Measurements from ENCODE around the gene MTFR1L. TPM values are rescaled to one million over a fixed set of nuclear protein-coding genes. Genes with fewer than 3 reads are reported as not detected.
A peak's percentile ranks its signal among the peaks of the same experiment; 100 is the strongest.

MTFR1L gene
- total RNA-seq, 1 experiment from 2014 or later, result 32.5 TPM

DNA sequence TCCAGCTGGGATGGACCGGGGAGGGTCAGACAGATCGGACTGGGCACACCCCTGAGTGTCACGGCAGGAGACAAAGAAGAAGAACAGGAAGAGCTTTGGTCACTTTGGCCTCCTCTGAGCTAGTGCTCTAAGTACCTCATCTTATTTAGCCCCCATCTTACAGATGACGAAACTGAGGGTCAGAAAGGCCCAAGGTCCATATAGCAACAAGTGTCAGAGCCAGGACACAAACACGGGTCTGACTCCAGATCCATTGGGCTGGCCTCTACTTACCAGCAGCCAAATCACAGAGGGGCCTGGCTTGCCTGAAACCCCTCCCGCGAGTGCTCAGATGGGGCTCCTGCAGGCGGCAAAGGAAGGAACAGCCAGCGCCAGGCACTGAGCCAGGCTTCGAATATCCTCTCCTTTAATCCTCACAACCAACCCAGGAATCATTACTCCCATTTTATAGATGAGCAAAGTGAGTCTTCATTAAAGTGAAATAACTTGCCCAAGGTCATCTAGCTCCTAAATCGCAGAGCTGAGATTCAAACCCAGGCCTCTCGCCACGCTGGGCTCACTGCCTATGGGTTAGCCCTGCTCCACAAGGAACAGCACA is 45.4 kb upstream of the MTFR1L start:
- H3T11ph ChIP-seq (ENCODE audit: low read length), result no peak overlapping the region
- no peak overlapping the region for H3K18ac ChIP-seq (ENCODE audit: insufficient read length, low read depth, low read length)
- Mint-ChIP-seq H3K36me3 (ENCODE audit: insufficient read depth in 1 of 3, low read depth in 3 of 3) (peaks cover 0 to 2% (median 0%) of the 10 kb centered on the region in 3 experiments; a peak in 2 of 7 replicates), H3K4me3 (no peak overlapping the region), H3K27me3 (ENCODE audit: low read depth) (no peaks in the 10 kb centered on the region), H3K9me3 (no peaks in the 10 kb centered on the region), H3K27ac (peak overlapping the region in 1 of 3 experiments; percentile 10; a peak in 2 of 7 replicates), H3K4me1 (peaks cover 42 to 52% of the 10 kb centered on the region in 2 experiments)
- H4K8ac ChIP-seq (replicated peaks; ENCODE audit: insufficient read length, low read depth, low read length), result no peak overlapping the region
- DNase-seq, result no peak
- H3K79me1 ChIP-seq (ENCODE audit: insufficient read depth, low read depth, low read length, poor library complexity, severe bottlenecking), result no peaks in the 10 kb centered on the region
- no peaks in the 10 kb centered on the region for H3K79me2 ChIP-seq (ENCODE audit: insufficient read depth, low read length)
- no peaks in the 10 kb centered on the region for H3K27me3 ChIP-seq (ENCODE audit: insufficient read depth, low read length)
- no CpG with 5 or more reads among the region's 13 CpGs for WGBS (ENCODE audit: extremely low coverage, insufficient read length, low lambda C conversion rate)
- H2BK12ac ChIP-seq (ENCODE audit: insufficient read length, low read depth, low read length), result no peak overlapping the region
- H2AK5ac ChIP-seq (ENCODE audit: insufficient read length, low read length), result no peak overlapping the region
- H4K91ac ChIP-seq (ENCODE audit: insufficient read length, low read depth, low read length), result no peak overlapping the region
- no peak overlapping the region for H3K4me2 ChIP-seq (ENCODE audit: insufficient read depth, insufficient read length, low read length)
- no peaks in the 10 kb centered on the region for H3K4me1 ChIP-seq (ENCODE audit: insufficient read depth, low read length)
- no peak overlapping the region for H3K56ac ChIP-seq (ENCODE audit: insufficient read length, low read depth, low read length)
- no peak overlapping the region for H3K14ac ChIP-seq (ENCODE audit: insufficient read depth, low read length)
- H3K23me2 ChIP-seq (ENCODE audit: insufficient read length, low read depth, low read length, poor library complexity, severe bottlenecking), result no peaks in the 10 kb centered on the region
- no peak overlapping the region for H4K5ac ChIP-seq (ENCODE audit: insufficient read length, low read depth, low read length)
- no peaks in the 10 kb centered on the region for H4K20me1 ChIP-seq (ENCODE audit: control insufficient read depth, insufficient read depth, insufficient read length)
- H3K9ac ChIP-seq (ENCODE audit: extremely low read depth, insufficient read length, low read length), result no peak overlapping the region
- no peak overlapping the region for H2BK120ac ChIP-seq (ENCODE audit: low read depth, low read length, poor library complexity, severe bottlenecking)
- H3K9me3 ChIP-seq (ENCODE audit: control insufficient read depth, low read depth, low read length), result no peaks in the 10 kb centered on the region
- no peak overlapping the region for H2BK20ac ChIP-seq (ENCODE audit: low read depth, low read length, poor library complexity, severe bottlenecking)
- no peak overlapping the region for H3K27ac ChIP-seq (ENCODE audit: insufficient read length, low read depth, low read length)
- H2AFZ ChIP-seq (ENCODE audit: low read length), result no peak overlapping the region
- H2BK5ac ChIP-seq (ENCODE audit: insufficient read length, low read length), result no peak overlapping the region
- H2BK15ac ChIP-seq (ENCODE audit: low read depth, low read length), result no peak overlapping the region
- H3K4ac ChIP-seq (ENCODE audit: low read depth, low read length), result no peak overlapping the region
- TF ChIP-seq, protein P1, sequence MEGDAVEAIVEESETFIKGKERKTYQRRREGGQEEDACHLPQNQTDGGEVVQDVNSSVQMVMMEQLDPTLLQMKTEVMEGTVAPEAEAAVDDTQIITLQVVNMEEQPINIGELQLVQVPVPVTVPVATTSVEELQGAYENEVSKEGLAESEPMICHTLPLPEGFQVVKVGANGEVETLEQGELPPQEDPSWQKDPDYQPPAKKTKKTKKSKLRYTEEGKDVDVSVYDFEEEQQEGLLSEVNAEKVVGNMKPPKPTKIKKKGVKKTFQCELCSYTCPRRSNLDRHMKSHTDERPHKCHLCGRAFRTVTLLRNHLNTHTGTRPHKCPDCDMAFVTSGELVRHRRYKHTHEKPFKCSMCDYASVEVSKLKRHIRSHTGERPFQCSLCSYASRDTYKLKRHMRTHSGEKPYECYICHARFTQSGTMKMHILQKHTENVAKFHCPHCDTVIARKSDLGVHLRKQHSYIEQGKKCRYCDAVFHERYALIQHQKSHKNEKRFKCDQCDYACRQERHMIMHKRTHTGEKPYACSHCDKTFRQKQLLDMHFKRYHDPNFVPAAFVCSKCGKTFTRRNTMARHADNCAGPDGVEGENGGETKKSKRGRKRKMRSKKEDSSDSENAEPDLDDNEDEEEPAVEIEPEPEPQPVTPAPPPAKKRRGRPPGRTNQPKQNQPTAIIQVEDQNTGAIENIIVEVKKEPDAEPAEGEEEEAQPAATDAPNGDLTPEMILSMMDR (conservative IDR thresholded peaks at IDR 0.05), result no peak
- H3K23ac ChIP-seq (ENCODE audit: insufficient read length, low read depth, low read length), result no peak overlapping the region
